K562 (cell line): ENCODE results near the gene KLHDC2. TPM values are rescaled to one million over a fixed set of nuclear protein-coding genes. Genes with fewer than 3 reads are reported as not detected.

ENCODE experiments used
- ATF4 ChIP-seq: fragments of 450-650 bp; formaldehyde crosslinking; IDR thresholded peaks from 2 replicates; pipeline ENCODE4 v1.4.0; 2022; ENCODE audit warnings: mild to moderate bottlenecking, moderate library complexity
- CTCF ChIP-seq, 3 experiments: IDR thresholded peaks in 2 of 3; conservative IDR thresholded peaks in 1 of 3; 2 replicates each; pipeline ENCODE4 v1.5.1; 2011 to 2012; ENCODE audit warnings: low read length in 3 of 3, mild to moderate bottlenecking in 3 of 3, control low read depth in 2 of 3, improper control_type of control experiment in 1 of 3, inconsistent platforms in 1 of 3, low read depth in 1 of 3, mixed read lengths in 1 of 3, moderate library complexity in 1 of 3; ENCODE audit not compliant: insufficient read depth in 2 of 3
- HDGF ChIP-seq: fragments of 450-650 bp; IDR thresholded peaks from 2 replicates; pipeline ENCODE4 v1.6.1; 2016
- KAT2B ChIP-seq: IDR thresholded peaks from one replicate; pipeline ENCODE4 v1.6.1; 2012; ENCODE audit warnings: low read depth, mild to moderate bottlenecking, control low read depth, inconsistent platforms, low read length, moderate library complexity
- MYNN ChIP-seq, 2 experiments: sonication (generic); formaldehyde crosslinking in 1 of 2; IDR thresholded peaks; 2 replicates each; pipeline versions ENCODE4 v1.5.0 to v1.6.1; 2016 to 2020; ENCODE audit warnings: antibody characterized with exemption in 1 of 2, missing genetic modification reagents in 1 of 2
- NFATC3 ChIP-seq: fragments of 450-650 bp; IDR thresholded peaks from 2 replicates; pipeline ENCODE4 v1.6.1; 2017; ENCODE audit warnings: mild to moderate bottlenecking
- OTX1 ChIP-seq: fragments of 450-650 bp; formaldehyde crosslinking; IDR thresholded peaks from 2 replicates; pipeline ENCODE4 v1.4.0; 2022; ENCODE audit warnings: mild to moderate bottlenecking
- SMAD4 ChIP-seq: fragments of 250-450 bp; sonication (Bioruptor Pico); conservative IDR thresholded peaks from 2 replicates; pipeline ENCODE4 v1.8.0; 2021; ENCODE audit warnings: inconsistent platforms, mild to moderate bottlenecking, moderate library complexity
- STAT5B ChIP-seq: fragments of 250-450 bp; sonication (Bioruptor Pico); IDR thresholded peaks from 2 replicates; pipeline ENCODE4 v1.8.0; 2021; ENCODE audit warnings: mild to moderate bottlenecking, inconsistent platforms
- TSHZ1 ChIP-seq: fragments of 250-450 bp; sonication (Bioruptor Pico); IDR thresholded peaks from 2 replicates; pipeline ENCODE4 v1.4.0; 2020; ENCODE audit warnings: mild to moderate bottlenecking, moderate library complexity
- ZBTB5 ChIP-seq: fragments of 450-650 bp; IDR thresholded peaks from 2 replicates; pipeline ENCODE4 v1.6.1; 2017; ENCODE audit warnings: antibody characterized with exemption
- ZBTB7A ChIP-seq: IDR thresholded peaks from 2 replicates; pipeline ENCODE4 v1.6.1; 2011; ENCODE audit warnings: low read depth, mild to moderate bottlenecking, low read length, moderate library complexity, borderline replicate concordance; ENCODE audit not compliant: control insufficient read depth
- ZNF140 ChIP-seq: fragments of 250-450 bp; sonication (Bioruptor Pico); IDR thresholded peaks from 2 replicates; pipeline ENCODE4 v1.8.0; 2021; ENCODE audit warnings: moderate library complexity, mild to moderate bottlenecking, inconsistent platforms
- ZNF398 ChIP-seq: fragments of 250-450 bp; sonication (Bioruptor Pico); IDR thresholded peaks from 2 replicates; pipeline ENCODE4 v1.8.0; 2021; ENCODE audit warnings: moderate library complexity, mild to moderate bottlenecking, inconsistent platforms
- ZNF444 ChIP-seq: fragments of 250-450 bp; sonication (Bioruptor Pico); IDR thresholded peaks from 2 replicates; pipeline ENCODE4 v1.4.0; 2020; ENCODE audit warnings: mild to moderate bottlenecking, moderate library complexity
- ZNF561 ChIP-seq: fragments of 450-650 bp; formaldehyde crosslinking; conservative IDR thresholded peaks from 2 replicates; pipeline ENCODE4 v1.4.0; 2020; ENCODE audit warnings: mild to moderate bottlenecking, moderate library complexity
- ZNF589 ChIP-seq: fragments of 200-800 bp; sonication (Bioruptor generic); IDR thresholded peaks from 2 replicates; pipeline ENCODE4 v1.6.1; 2016; ENCODE audit warnings: low read depth, missing genetic modification characterization, missing compliant biosample characterization
- polyA plus RNA-seq, 8 experiments: library from polyadenylated mRNA; depleted of rRNA in 4 of 8; stranded (reverse) in 5 of 8; unstranded in 3 of 8; fragments of >200 nt; fragmentation: Nextera tagmentation in 2 of 8; fragmentation: Illumina TruSeq in 1 of 8; extraction: Ambion mirVana in 2 of 8; extraction: Trizol in 1 of 8; gene quantifications; 2 replicates each; pipeline versions ENCODE4 v1.2.1 to v1.2.3, GENCODE V29; 2011 to 2014; ENCODE audit warnings: inconsistent platforms in 1 of 8, missing spikeins in 1 of 8
- total RNA-seq, 7 experiments: library from RNA; depleted of rRNA in 6 of 7; stranded (reverse); fragments of >200 nt in 6 of 7; fragmentation: Illumina TruSeq in 2 of 7; extraction: Trizol in 2 of 7; gene quantifications; 2 replicates each; pipeline versions ENCODE4 v1.2.1 to v1.2.3, GENCODE V29; 2011 to 2021; ENCODE audit warnings: low replicate concordance in 1 of 7

The KLHDC2 gene
- total and polyA plus RNA-seq, 9 of the 15 experiments (the other 6 are each of a cell fraction or from before 2014, with no cell fraction given) = 6.3 to 41.7 (median 20.0) TPM

- TF ChIP-seq MYNN (IDR thresholded peaks at IDR 0.05) = no peak
- TF ChIP-seq MYNN (CRISPR knock-in tag; IDR thresholded peaks at IDR 0.05) = no peak
- no peak for TF ChIP-seq ZNF444 (CRISPR knock-in tag)
- TF ChIP-seq ZBTB7A = no peak; the same call in 1 of the 2 replicates
- TF ChIP-seq HDGF = no peak
- 0 out of 2 replicates have a peak, but pooled peaks have one; percentile 18 for TF ChIP-seq ZNF589
- TF ChIP-seq STAT5B (CRISPR knock-in tag) = no peak
- no peak for TF ChIP-seq ZNF140 (CRISPR knock-in tag)
- TF ChIP-seq OTX1 (CRISPR knock-in tag) = no peak
- TF ChIP-seq ZNF398 (CRISPR knock-in tag) = no peak
- TF ChIP-seq SMAD4 = peak; percentile 74
- no peak for TF ChIP-seq NFATC3
- no peak for TF ChIP-seq TSHZ1 (CRISPR knock-in tag)
- TF ChIP-seq ATF4 (CRISPR knock-in tag) = no peak
- peak in 2 of 3 experiments; percentile 24 to 59; a peak in 2 of 6 replicates for TF ChIP-seq CTCF (IDR thresholded peaks at IDR 0.05 in 2 of 3, conservative IDR thresholded peaks at IDR 0.05 in 1 of 3; ENCODE audit: insufficient read depth in 2 of 3, low read depth in 1 of 3, low read length in 3 of 3)
- TF ChIP-seq ZNF561 (CRISPR knock-in tag) = no peak
- no peak for TF ChIP-seq ZBTB5
- no peak for TF ChIP-seq KAT2B
Measured at GRCh38 chr14:49767571-49768300, at the start of gene KLHDC2 (continued).
